Activated CD4-positive, alpha-beta T cell treated with anti-CD3 and anti-CD28 coated beads, Interleukin-2, Interleukin-4, amounts not matched to agents 100 ng/mL and 50 ng/mL, durations not matched to agents 16 hours and 8 hours (primary cell): ENCODE results near the gene CDC42BPG.

ENCODE experiments used
- DNase-seq: peaks from one replicate; pipeline ENCODE4 v3.0.0-alpha.2; 2020; ENCODE audit warnings: low spot score

Gene CDC42BPG

GRCh38 chr11:64880240-64881001 lies 36.0 kb upstream of the CDC42BPG start:
- peak; percentile 60 for DNase-seq

- DNase-seq, result no peak
These were observed 34.9 kb upstream of the CDC42BPG start for GRCh38 chr11:64879244-64879900.

GRCh38 chr11:64878494-64879243 lies 34.2 kb upstream of the CDC42BPG start, which contains the start of gene EHD1:
Gene EHD1 (minus strand): TSS chr11:64878621. CDS start chr11:64878464, 157 bp downstream.
- DNase-seq, result peak; percentile 100

- DNase-seq, result no peak
These were observed 33.7 kb upstream of the CDC42BPG start for GRCh38 chr11:64878223-64878493.

GRCh38 chr11:64877390-64878222 lies 33.2 kb upstream of the CDC42BPG start:
- DNase-seq, result no peak

GRCh38 chr11:64876835-64877341 lies 32.4 kb upstream of the CDC42BPG start:
- DNase-seq, result no peak

- no peak for DNase-seq
These were observed 31.8 kb upstream of the CDC42BPG start for GRCh38 chr11:64876229-64876750.

- DNase-seq, result no peak
These were observed 31.1 kb upstream of the CDC42BPG start for GRCh38 chr11:64875369-64876228.

- DNase-seq, result no peak
These were observed 30.1 kb upstream of the CDC42BPG start for GRCh38 chr11:64874308-64875240.

GRCh38 chr11:64872790-64873488 lies 28.5 kb upstream of the CDC42BPG start:
- no peak for DNase-seq

- DNase-seq, result no peak
These were observed 27.0 kb upstream of the CDC42BPG start for GRCh38 chr11:64871492-64871891.

GRCh38 chr11:64870893-64871466 lies 26.5 kb upstream of the CDC42BPG start:
- no peak for DNase-seq

GRCh38 chr11:64870176-64870892 lies 25.9 kb upstream of the CDC42BPG start:
- DNase-seq, result no peak

- DNase-seq, result no peak
These were observed 25.2 kb upstream of the CDC42BPG start for GRCh38 chr11:64869571-64870175.

GRCh38 chr11:64868904-64869570 lies 24.6 kb upstream of the CDC42BPG start:
- DNase-seq, result no peak

- DNase-seq, result no peak
These were observed 23.5 kb upstream of the CDC42BPG start for GRCh38 chr11:64867748-64868462.
